Activated CD8-positive, alpha-beta memory T cell treated with anti-CD3 and anti-CD28 coated beads, Interleukin-2, amount 50 U/mL, for 1 hour (primary cell): ENCODE measurements around the gene BOD1.
"Not testable (repeated sequence)": the region's sequence is repeated elsewhere in the genome, so short reads cannot be mapped to it uniquely, and the experiment has no call there.

Source experiments
- DNase-seq: peaks from one replicate; pipeline ENCODE4 v3.0.0-alpha.2; 2020; ENCODE audit errors: extremely low read depth

BOD1 gene

DNA sequence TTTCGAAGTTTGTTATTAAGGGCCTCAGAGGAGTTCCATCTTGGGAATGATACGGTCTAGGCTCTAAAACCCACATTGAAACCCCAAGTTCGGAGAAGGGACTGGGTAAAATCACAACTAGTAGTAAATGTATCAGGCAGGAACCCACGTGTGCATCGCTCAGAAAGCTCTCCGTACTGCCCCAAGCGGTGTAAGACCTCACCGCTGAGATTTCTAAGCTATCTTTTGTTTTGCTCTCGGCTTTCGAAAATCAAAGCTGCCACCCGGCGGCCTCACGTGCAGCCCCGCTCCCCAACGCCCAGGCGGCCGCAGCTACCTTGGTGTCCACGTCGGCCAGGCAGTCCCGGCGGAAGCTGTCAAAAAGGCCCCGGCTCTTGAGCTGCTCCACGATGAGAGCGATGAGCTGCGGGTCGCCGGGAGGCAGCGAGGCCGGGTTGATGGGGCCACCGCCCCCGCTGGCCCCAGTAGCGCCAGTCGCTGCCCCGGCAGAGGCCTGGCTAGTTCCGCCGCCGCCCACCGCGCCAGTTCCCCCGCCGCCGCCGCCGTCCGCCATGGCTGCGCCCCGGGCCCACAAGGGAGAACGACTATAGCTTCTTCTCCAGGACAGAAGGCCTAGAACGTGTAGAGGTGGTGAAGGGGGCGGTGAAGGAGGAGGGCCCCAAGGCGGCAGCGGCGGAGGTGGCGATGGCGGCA is 420 bp downstream of the BOD1 start:
- DNase-seq = peak; percentile 26

DNA sequence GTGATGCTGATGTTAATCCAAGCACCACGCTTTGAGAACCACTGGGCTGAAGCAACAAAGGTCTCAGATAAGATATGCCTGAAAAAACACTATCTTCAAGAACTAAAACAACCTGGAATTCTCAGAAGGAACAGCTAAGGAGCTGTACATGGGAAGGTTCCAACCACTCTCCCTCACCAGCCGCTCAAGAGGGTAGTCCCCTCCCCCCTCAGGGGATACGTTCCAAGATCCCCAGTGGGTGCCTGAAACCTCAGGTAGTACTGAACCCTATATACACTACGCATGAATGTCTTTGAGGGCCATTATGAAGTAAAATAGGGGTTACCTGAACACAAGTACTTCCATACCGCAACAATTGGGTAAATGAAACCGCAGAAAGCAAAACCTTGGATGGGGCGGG is 1.9 kb downstream of the BOD1 start:
- no peak for DNase-seq

DNA sequence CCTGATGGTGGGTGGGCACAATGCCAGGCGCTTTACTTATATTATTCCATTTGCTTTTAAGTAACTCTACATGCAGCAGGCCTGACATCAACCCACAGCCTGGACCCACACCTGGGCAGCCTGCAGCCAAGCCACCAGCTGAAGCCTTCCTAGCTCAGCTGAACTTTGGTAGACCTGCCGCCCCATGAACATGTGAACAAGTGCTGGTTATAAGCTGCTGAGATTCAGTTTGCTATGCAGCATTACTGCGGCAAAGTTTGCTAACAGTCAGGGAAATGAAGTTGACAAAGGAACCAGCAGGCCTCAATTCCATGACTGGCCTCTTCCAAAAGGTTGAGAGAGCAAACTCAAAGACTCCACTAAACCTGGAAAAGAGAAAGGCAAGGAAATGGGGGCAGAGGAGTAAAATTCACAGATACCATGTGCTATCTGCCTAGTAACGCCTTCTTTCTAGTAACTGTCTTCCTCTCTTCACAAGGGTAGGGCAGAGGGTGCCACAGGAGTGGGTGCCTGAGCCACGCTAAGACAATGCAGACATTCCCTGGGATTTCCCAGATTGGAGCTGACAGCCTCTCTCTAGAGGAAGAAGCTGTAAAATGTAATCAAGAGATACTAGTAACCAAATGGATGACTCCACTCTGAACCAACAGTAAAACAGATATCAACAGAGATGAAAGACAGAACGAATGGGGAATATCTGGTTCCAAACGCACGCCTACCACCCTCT is 2.9 kb downstream of the BOD1 start:
- no peak for DNase-seq

DNA sequence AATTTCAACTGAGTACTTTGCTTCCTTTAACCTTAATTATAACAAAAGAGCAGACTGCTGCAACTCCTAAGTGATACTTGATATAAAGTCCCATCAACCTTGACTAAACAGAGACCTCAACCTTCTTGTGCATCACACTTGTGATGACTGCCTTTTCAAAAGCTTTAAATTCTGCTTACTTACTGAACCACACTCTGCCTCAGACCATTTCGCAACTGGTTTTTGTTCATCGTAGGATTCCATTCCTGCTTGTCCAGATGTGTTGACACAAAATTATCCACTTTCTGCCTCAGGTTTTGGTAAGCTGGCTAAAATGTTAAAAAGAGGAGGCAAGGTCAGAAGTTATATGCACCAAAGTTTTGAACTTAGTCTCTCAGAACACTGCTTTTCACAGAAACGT is 3.5 kb downstream of the BOD1 start:
- DNase-seq = no peak

DNA sequence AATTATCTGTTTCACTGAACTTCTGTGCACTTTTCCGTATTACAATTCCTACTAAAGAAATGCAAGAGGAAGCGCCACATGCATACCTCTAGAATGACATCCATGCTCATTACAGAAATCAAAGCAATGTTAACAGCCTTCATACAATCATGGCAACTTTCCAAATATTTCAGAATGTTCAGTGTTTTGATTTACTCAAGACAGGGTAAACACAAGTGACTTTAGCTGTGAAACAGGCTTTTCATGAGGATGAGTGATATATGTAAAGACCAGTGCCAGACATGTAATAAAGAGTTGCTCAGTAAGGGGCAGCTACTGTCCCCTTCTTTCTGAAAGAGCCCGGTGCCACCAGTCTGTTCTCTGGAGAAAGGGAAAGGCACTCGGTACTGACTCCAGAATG is 4.7 kb downstream of the BOD1 start:
- DNase-seq = no peak

DNA sequence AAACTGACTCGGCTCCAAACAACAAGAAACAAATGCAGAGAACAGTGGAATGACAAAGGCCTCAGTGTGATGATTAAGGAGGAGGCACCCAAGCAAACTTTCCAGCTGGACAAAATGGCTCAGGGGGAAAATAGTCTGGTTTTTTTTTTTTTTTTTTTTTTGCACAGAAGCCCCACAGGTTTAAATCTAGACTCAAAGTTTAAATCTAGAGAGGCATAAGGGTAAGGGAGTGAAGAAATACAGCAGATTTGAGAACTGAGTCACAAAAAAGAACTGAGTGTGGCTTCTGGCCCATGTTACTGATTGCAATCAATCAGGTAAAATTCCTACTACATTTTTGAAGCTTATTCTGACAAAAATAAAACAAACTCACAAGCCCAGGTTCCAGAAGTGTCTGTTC is 12.3 kb downstream of the BOD1 start:
- no peak for DNase-seq

DNA sequence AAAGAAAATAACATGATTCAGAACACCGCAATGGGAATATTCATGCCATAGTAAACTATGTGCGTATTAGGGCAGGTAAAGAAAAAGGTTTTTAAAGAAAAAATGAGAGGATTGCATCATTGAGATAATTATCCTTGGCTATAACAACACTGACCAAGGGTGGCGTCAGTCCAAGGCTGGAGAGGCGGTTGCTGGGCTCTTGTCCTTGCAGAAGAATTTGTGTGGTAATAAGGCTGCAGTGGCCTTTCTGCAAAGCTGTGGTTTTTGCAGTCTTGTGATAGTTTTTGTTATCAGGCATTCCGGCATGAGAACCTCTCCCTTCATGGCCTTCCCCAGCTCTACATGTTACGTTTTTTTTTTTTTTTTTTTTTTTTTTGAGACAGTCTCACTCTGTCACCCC is 14.0 kb downstream of the BOD1 start:
- DNase-seq = no peak

DNA sequence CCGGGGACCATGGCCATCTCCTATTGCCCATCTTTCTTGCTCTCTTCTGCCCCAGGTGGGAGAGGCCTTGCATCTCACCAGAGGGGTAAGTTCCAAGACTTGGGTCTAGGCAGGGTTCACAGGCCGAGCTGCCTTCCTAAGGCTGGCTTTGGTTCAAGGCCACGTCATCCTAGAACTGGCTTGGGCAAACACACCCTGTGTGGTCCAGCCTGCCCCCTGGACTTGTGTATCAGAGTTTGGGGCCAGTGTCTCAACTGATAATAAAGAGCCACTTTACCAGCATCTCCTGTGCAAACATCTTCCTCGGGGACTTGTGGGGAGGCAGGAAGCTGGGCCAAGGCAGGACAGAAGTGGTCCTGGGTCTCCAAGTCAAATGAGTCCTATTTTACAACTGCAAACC is 17.8 kb downstream of the BOD1 start:
- DNase-seq = no peak

DNA sequence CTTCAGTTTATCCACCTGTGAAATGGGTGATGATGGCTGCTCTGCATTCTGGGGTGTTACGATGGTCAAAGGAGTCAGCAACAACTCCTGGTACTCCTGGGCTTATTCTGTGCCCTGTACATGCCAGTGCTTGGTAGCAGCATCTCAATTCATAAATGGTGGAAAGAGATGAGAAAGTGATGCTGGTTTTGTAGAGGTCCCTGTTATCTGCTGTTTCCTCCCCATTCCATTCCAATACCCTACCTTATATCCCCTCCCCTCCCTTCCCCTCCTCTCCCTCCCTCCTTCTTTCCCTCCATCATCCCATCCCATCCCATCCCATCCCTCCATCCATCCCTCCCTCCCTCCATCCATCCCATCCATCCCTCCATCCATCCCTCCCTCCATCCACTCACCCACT is 19.1 kb downstream of the BOD1 start:
- no peak for DNase-seq

DNA sequence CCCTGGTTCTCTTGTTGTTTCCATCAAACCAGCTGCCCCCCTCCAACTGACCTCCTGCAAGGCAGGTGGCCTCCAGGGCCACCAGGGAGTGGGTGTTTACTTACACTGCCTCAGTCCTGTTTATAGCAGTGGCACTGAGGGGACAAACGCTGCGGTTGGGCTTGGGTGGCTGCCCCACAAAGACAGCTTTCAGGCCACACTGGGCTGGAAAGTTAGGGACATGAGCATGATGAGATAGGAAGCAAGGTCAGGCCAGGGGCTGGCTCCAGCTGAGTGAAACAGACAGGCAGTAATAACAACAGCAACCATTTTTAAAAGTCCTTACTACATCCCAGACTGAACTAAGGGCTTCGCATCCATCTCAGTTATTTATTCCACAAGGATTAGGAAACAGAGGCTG is 20.6 kb downstream of the BOD1 start:
- no peak for DNase-seq

DNA sequence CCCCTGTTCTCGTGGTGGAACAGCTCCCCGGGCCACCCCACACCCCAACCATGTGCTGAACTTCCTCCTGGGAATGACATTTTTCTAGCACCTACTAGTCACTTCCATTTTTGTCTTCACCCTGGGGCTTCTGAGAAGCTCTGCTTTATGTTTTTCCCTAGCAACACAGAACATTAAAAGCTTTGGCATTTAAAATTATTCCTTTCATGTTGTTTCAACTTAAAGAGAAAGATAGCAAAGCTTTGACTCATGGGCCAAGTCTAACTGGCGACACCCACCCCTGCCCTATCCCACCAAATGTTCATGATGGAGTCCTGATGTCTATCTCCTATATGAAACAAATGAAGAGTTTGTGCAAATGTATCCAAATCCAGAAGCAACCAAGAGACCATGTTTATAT is 22.4 kb downstream of the BOD1 start:
- DNase-seq = no peak

DNA sequence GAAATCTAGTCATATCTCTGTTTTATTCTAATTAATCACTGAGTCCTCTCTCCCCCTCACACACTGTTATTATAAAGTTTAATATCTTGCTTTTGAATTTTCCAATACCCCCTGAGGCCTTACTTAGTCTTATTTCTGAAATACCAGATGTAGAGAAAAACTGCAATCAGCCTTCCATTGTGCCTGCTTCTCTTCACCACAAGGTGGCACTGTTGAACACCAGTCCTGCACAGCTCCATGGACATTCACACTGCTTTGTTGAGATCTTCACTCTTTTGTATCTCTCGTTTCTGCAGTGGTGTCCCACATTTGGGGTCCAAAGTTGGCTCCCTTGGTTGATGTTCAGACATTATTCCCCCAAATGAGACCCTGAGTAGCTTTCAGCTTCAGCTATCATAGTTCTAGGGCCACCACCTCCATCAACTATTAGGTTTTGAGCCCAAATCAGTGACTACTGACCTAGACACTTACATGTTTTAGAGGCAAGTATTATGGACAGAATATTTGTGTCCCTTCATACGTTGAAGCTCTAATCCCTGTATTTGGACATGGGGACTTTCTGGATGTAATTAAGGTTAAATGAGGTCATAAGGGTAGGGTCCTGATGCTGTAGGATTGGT is 24.3 kb downstream of the BOD1 start:
- no peak for DNase-seq

DNA sequence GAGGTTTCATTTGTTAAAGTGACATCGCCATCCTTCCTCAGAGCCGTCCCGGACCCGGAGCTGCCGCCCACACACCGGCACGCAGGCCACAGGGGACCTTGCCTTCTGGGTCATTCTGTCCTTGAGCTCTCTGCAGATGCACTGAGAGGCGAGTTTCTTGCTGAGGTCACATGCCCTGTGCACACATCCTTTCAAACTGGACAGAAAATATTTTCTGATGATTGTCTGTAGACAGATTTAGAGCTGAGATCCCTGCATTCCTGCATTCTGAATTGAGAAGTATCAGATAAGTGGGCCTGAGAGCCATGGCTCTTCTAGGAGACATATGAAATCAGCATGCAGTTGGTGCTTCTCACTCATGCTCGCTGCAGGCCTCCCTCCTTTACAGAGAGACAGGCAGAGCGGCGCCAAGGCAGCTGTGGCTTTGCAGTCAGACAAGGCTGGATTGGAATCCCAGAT is 25.4 kb downstream of the BOD1 start:
- no peak for DNase-seq

DNA sequence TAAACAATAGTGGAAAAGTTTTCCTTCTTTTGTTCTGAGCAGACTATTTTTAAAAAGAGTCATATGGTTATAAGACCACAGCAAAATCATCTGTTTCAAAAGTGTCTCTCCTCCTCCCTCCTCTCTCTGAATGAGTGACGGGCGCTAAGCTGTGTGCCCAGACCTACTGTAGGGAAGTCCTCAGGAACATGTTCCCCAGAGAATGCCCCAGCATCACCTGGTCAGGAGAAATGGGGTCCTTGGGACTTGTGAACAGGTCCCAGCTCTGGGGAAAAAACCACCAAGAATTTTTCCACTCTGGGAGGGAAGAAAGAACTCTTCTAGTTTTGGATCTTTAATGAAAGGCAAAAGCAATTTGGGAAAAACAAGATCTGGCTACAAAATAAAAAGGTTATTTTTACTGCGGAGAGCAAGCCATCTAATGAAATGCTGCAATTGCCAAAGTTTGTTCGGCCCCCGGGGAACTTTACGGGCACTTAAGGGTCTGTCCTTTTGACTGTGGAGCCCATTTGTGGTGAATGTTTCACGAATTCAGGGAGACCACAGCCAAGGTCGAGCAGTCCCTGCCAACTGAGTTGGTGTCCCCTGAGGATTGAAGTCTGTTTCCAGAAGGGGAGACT is 25.9 kb downstream of the BOD1 start:
- no peak for DNase-seq

DNA sequence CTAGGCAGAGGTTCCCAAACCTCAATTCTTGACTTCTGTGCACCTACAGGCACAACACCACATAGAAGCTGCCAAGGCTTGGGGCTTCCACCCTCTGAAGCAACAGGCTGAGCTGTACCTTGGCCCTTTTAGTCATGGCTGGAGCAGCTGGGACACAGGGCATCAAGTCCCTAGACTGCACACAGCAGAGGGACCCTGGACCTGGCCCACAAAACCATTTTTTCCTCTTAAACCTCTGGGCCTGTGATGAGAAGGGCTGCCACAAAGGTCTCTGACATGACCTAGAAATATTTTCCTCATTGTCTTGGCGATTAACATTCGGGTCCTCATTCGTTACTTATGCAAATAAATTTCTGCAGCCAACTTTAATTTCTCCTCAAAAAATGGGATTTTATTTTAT is 30.3 kb downstream of the BOD1 start:
- not testable (repeated sequence) for DNase-seq

DNA sequence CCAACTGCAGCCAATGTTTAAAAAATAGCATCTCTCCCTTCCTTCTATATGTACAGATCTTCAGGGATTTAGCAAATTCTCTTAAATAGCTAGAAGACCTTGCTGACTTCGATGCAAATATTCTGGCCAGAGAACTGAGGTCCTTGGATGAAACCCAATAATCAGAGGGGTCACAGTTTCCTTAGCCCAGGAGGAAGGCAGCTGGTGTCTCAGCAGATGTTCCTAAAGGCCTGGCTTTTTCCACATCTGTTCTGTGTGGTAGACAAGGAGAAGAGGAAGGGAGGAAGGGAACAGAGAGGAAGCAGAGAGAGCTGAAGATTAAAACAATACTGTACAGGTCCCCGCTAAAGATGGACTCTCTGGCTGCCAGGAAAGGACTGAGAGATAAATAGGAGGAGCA is 33.1 kb downstream of the BOD1 start:
- DNase-seq = no peak

DNA sequence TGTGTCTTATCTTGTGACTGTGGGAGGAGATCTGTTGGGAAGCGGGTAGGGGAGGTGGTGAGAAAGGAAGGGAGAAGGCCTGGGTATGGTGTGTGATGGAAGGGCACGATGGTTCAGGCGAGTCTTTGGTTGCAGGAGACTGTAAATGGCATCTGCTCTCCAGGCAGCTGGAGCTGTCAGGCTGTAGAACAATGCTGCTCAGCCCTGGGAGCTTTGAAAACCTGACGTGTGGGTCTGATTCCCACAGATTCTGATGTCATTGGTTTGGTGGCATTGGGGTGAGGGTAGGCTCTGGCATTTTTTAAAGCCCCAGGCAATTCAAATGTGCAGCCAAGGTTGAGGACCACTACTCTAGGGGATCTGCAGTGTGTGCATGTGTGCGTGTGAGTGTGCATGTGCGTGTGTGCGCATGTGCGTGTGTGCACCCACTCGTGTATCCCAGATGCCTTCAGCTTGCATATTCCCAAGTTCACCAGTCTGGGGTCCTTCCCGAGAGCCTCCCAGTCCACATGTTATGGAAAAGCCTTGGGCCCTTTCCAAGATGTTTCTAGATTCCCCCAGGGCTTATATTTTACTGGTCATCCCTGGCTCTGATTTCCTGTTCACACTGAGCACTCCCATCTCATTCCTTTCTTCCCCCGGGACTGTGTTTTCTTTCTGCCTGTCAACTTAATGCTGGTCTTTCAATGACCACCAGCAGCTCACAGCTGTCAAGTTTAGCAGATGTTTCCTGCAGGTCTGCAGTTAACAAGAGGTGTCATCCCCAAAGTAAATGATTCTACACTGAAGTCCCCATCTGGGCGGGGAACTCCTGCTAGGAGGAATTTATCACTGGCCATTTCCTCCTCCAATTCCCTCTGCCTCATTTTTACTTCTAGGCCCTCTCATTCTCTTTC is 34.0 kb downstream of the BOD1 start:
- DNase-seq = no peak

DNA sequence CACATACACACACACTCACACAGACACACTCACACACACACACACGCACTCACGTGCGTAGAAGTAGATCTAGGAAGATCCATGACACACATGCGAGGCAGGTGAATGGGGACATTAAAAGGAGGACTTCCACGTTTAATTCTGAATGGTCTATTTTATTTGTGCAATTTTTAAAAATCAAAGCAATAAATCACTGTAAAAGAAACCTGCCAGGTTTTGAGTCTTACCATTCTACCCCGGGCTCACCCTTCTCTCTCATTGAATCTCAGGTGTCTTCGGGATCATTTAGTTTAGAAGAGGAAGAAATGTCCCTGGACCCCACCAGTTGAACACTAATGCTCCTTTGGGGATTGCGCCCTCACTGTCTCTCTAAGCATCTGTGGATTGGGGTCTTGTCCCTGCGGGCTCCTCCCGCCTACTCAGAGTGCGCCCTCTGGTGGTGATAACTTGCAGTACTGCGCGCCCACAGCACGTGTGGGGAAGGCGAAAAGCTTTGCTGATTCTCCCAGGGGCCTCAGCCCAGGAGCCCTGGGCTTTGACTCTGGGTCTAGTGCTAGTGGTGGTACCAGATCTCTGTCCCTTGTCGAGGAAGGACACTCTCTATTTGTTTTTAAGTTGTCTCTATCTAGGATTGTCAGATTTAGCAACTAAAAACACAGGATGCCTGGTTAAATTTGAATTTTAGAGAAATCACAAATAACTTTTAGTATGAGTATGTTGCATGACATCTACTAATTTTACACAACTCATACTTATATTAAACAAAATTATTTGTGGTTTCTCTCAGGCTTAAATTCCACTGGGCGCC is 34.8 kb downstream of the BOD1 start:
- DNase-seq = no peak

DNA sequence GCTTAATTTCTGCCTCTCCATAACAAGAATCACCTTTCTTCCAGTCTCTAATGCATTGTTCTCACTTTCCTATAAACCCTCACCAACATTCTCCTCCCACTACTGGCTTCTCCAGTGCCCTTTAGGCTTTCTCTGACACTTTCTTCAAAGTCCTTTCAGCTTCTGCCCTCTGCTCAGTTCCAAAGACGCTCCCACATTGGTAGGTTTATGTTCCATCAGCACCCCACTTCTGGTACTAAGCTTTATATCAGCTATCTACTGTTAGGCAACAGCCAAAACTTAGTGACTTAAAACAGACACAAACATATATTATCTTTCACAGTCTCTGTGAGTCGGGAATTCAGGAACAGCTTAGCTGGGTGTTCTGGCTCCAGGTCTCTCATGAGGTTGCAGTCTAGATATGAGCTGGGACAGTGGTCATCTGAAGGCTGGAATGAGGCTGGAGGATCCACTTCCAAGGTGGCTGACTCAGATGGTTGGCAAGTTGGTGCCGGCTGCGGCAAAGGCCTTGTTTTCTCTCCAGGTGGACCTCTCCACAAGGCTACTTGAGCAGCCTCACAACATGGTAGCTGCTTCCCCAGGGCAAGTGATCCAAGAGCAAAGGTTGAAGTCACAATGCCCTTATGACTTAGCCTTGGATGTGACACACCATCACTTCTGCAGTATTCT is 37.4 kb downstream of the BOD1 start:
- no peak for DNase-seq

DNA sequence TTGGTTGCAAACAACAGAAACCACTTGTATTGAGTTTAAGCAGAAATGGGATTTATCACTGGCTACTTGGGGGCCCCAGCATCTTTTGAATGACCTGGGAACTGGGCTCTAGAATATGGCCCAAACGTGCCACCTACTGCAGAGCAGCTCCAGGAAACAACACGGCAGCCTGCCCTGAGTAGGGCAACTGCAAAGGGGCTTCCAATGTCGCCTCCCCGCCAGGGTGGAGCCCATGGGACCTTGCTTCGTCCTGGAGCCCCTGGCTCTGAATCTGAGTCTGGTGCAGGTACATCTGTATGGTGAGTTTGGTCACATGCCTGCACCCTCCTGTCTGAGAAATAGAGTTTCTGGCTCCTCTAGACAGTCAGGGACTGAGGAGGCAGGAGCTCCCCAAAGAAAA is 38.6 kb downstream of the BOD1 start:
- no peak for DNase-seq
